H9 (cell line): ENCODE data around the gene KREMEN1. TPM values are rescaled to one million over a fixed set of nuclear protein-coding genes. Genes with fewer than 3 reads are reported as not detected.

Experiments used
- DNase-seq: peaks from one replicate; pipeline ENCODE4 v3.0.0-alpha.2; 2017
- H2AFZ ChIP-seq: one replicate; pipeline ENCODE4 v1.6.1; 2013; ENCODE audit warnings: mild to moderate bottlenecking, low read length, control low read depth, moderate library complexity
- H2AK5ac ChIP-seq: 2 replicates; pipeline ENCODE4 v1.6.1; 2013; ENCODE audit warnings: low read length, control low read depth, mixed read lengths; ENCODE audit not compliant: insufficient read length
- H2BK120ac ChIP-seq: one replicate; pipeline ENCODE4 v1.6.1; 2013; ENCODE audit warnings: low read depth, mild to moderate bottlenecking, low read length, control low read depth, inconsistent platforms; ENCODE audit not compliant: poor library complexity, severe bottlenecking
- H2BK12ac ChIP-seq: 2 replicates; pipeline ENCODE4 v1.6.1; 2013; ENCODE audit warnings: low read length, control low read depth, mixed read lengths, low read depth; ENCODE audit not compliant: insufficient read length
- H2BK15ac ChIP-seq: 2 replicates; pipeline ENCODE4 v1.6.1; 2013; ENCODE audit warnings: low read depth, low read length, control low read depth
- H2BK20ac ChIP-seq: one replicate; pipeline ENCODE4 v1.6.1; 2013; ENCODE audit warnings: low read depth, mild to moderate bottlenecking, low read length, control low read depth, inconsistent platforms; ENCODE audit not compliant: poor library complexity, severe bottlenecking
- H2BK5ac ChIP-seq: 2 replicates; pipeline ENCODE4 v1.6.1; 2013; ENCODE audit warnings: low read length, control low read depth, mixed read lengths; ENCODE audit not compliant: insufficient read length
- H3K14ac ChIP-seq: 2 replicates; pipeline ENCODE4 v1.6.1; 2013; ENCODE audit warnings: low read length, control low read depth; ENCODE audit not compliant: insufficient read depth
- H3K18ac ChIP-seq: 2 replicates; pipeline ENCODE4 v1.6.1; 2013; ENCODE audit warnings: low read depth, mild to moderate bottlenecking, mixed read lengths, low read length, control low read depth; ENCODE audit not compliant: insufficient read length
- H3K23ac ChIP-seq: 2 replicates; pipeline ENCODE4 v1.6.1; 2013; ENCODE audit warnings: low read length, control low read depth, mixed read lengths, low read depth; ENCODE audit not compliant: insufficient read length
- H3K23me2 ChIP-seq: 2 replicates; pipeline ENCODE4 v1.6.1; 2013; ENCODE audit warnings: low read depth, mild to moderate bottlenecking, mixed read lengths, low read length, control low read depth; ENCODE audit not compliant: insufficient read length, poor library complexity, severe bottlenecking
- H3K27ac ChIP-seq: 2 replicates; pipeline ENCODE4 v1.5.1; 2013; ENCODE audit warnings: low read length, control low read depth, mixed read lengths, low read depth; ENCODE audit not compliant: insufficient read length
- H3K27me3 ChIP-seq: 2 replicates; pipeline ENCODE4 v1.6.1; 2013; ENCODE audit warnings: low read length, control low read depth, inconsistent platforms; ENCODE audit not compliant: insufficient read depth
- H3K4ac ChIP-seq: 2 replicates; pipeline ENCODE4 v1.6.1; 2013; ENCODE audit warnings: low read depth, mild to moderate bottlenecking, control low read depth, inconsistent platforms, low read length, moderate library complexity
- H3K4me1 ChIP-seq: 2 replicates; pipeline ENCODE4 v1.6.1; 2013; ENCODE audit warnings: low read length, control low read depth, inconsistent platforms; ENCODE audit not compliant: insufficient read depth
- H3K4me2 ChIP-seq: 2 replicates; pipeline ENCODE4 v1.6.1; 2013; ENCODE audit warnings: low read length, control low read depth, mixed read lengths; ENCODE audit not compliant: insufficient read length, insufficient read depth
- H3K56ac ChIP-seq: 2 replicates; pipeline ENCODE4 v1.6.1; 2013; ENCODE audit warnings: low read depth, mild to moderate bottlenecking, mixed read lengths, low read length, control low read depth; ENCODE audit not compliant: insufficient read length
- H3K79me1 ChIP-seq: 2 replicates; pipeline ENCODE4 v1.6.1; 2013; ENCODE audit warnings: low read depth, mild to moderate bottlenecking, moderate library complexity, low read length, control low read depth, inconsistent platforms; ENCODE audit not compliant: insufficient read depth, poor library complexity, severe bottlenecking
- H3K79me2 ChIP-seq: 2 replicates; pipeline ENCODE4 v1.6.1; 2013; ENCODE audit warnings: low read length, control low read depth, inconsistent platforms; ENCODE audit not compliant: insufficient read depth
- H3K9ac ChIP-seq: 2 replicates; pipeline ENCODE4 v1.6.1; 2013; ENCODE audit warnings: low read length, control low read depth, mixed read lengths; ENCODE audit not compliant: insufficient read length; ENCODE audit errors: extremely low read depth
- H3K9me3 ChIP-seq: one replicate; pipeline ENCODE4 v1.6.1; 2013; ENCODE audit warnings: low read depth, low read length, inconsistent platforms; ENCODE audit not compliant: control insufficient read depth
- H3T11ph ChIP-seq: one replicate; pipeline ENCODE4 v1.6.1; 2013; ENCODE audit warnings: mild to moderate bottlenecking, low read length, control low read depth, inconsistent platforms
- H4K20me1 ChIP-seq: one replicate; pipeline ENCODE4 v1.6.1; 2013; ENCODE audit not compliant: control insufficient read depth, insufficient read length, insufficient read depth
- H4K5ac ChIP-seq: 2 replicates; pipeline ENCODE4 v1.6.1; 2013; ENCODE audit warnings: low read depth, mild to moderate bottlenecking, mixed read lengths, low read length, control low read depth; ENCODE audit not compliant: insufficient read length
- H4K8ac ChIP-seq: replicated peaks from 2 replicates; pipeline ENCODE4 v1.6.1; 2013; ENCODE audit warnings: low read length, control low read depth, mixed read lengths, low read depth; ENCODE audit not compliant: insufficient read length
- H4K91ac ChIP-seq: 2 replicates; pipeline ENCODE4 v1.6.1; 2013; ENCODE audit warnings: low read depth, mild to moderate bottlenecking, moderate library complexity, mixed read lengths, low read length, control low read depth; ENCODE audit not compliant: insufficient read length
- H3K27ac Mint-ChIP-seq, 3 experiments: 2 replicates in 2 of 3; 3 replicates in 1 of 3; pipeline ENCODE4 v1.8.0; 2020 to 2021; ENCODE audit warnings: mixed read lengths in 3 of 3, mild to moderate bottlenecking in 1 of 3, moderate library complexity in 1 of 3
- H3K27me3 Mint-ChIP-seq: 2 replicates; pipeline ENCODE4 v1.8.0; 2021; ENCODE audit warnings: low read depth, mild to moderate bottlenecking, moderate library complexity, mixed read lengths
- H3K36me3 Mint-ChIP-seq, 3 experiments: 2 replicates in 2 of 3; 3 replicates in 1 of 3; pipeline ENCODE4 v1.8.0; 2020 to 2021; ENCODE audit warnings: low read depth in 3 of 3, mixed read lengths in 3 of 3; ENCODE audit not compliant: insufficient read depth in 1 of 3
- H3K4me1 Mint-ChIP-seq, 2 experiments: 2 replicates each; pipeline ENCODE4 v1.8.0; 2020; ENCODE audit warnings: mixed read lengths in 2 of 2
- H3K4me3 Mint-ChIP-seq, 2 experiments: 2 replicates in 1 of 2; 3 replicates in 1 of 2; pipeline ENCODE4 v1.8.0; 2020 to 2021; ENCODE audit warnings: mild to moderate bottlenecking in 2 of 2, mixed read lengths in 2 of 2, moderate library complexity in 1 of 2
- H3K9me3 Mint-ChIP-seq, 2 experiments: 2 replicates in 1 of 2; 3 replicates in 1 of 2; pipeline ENCODE4 v1.8.0; 2020; ENCODE audit warnings: mild to moderate bottlenecking in 2 of 2, mixed read lengths in 2 of 2, moderate library complexity in 1 of 2
- WGBS: extraction: QIAGEN DNeasy Blood & Tissue Kit; methylation state at CpG from one replicate; pipeline ENCODE4 v1.1.7; 2013; ENCODE audit warnings: missing lambda C conversion rate, low lambda C conversion rate, mixed read lengths; ENCODE audit not compliant: insufficient read length; ENCODE audit errors: extremely low coverage; 5-methylcytosine and 5-hydroxymethylcytosine counted together
- total RNA-seq: library from RNA; stranded (reverse); gene quantifications from 2 replicates; pipeline ENCODE4 v1.2.1, GENCODE V29; 2021
- TF ChIP-seq, protein P1 (sequence below): fragments of 200-600 bp; sonication (generic); conservative IDR thresholded peaks from 3 replicates; pipeline ENCODE4 v1.8.0; 2021; ENCODE audit warnings: antibody characterized with exemption, mild to moderate bottlenecking

Gene KREMEN1
- total RNA-seq, 1 experiment from 2014 or later: 2.4 TPM

DNA sequence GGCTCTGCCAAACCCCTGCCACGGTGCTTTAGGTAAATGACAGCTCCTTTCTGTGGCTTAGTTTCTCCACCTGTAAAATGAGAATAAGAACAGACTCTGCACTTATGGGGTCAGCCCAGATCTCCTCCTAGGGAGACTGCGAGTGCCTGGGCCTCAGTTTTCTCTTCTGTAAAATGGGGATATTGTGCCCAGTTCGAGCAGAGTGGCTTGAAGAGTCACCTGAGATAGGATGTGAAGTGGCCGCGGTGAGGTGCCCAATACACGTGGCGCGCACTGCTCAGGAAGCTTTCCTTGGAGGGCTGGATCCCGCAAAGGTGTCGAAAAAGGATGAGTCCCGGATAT, 132.4 kb downstream of the KREMEN1 start:
- peaks cover 27 to 38% of the 10 kb centered on the region in 2 experiments for H3K4me1 Mint-ChIP-seq
- no peak for DNase-seq
- no peak overlapping the region for H2AFZ ChIP-seq

More for the DNA sequence above, 132.4 kb downstream of the KREMEN1 start:
- no peak overlapping the region for H3K9ac ChIP-seq
- H3K4me3 Mint-ChIP-seq: peak overlapping the region; percentile 64 to 82
- no peak overlapping the region for H3K56ac ChIP-seq
- H4K91ac ChIP-seq: no peak overlapping the region
- TF ChIP-seq, protein P1, sequence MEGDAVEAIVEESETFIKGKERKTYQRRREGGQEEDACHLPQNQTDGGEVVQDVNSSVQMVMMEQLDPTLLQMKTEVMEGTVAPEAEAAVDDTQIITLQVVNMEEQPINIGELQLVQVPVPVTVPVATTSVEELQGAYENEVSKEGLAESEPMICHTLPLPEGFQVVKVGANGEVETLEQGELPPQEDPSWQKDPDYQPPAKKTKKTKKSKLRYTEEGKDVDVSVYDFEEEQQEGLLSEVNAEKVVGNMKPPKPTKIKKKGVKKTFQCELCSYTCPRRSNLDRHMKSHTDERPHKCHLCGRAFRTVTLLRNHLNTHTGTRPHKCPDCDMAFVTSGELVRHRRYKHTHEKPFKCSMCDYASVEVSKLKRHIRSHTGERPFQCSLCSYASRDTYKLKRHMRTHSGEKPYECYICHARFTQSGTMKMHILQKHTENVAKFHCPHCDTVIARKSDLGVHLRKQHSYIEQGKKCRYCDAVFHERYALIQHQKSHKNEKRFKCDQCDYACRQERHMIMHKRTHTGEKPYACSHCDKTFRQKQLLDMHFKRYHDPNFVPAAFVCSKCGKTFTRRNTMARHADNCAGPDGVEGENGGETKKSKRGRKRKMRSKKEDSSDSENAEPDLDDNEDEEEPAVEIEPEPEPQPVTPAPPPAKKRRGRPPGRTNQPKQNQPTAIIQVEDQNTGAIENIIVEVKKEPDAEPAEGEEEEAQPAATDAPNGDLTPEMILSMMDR: no peak
- no peak overlapping the region for H2BK5ac ChIP-seq
- H3K9me3 ChIP-seq: no peaks in the 10 kb centered on the region
- H3K18ac ChIP-seq: no peak overlapping the region
- WGBS: no CpG with 5 or more reads among the region's 11 CpGs
- H3K4me2 ChIP-seq: peak overlapping the region; percentile 12
- H2AK5ac ChIP-seq: no peak overlapping the region
- no peak overlapping the region for H3K27ac ChIP-seq
- no peak overlapping the region for H3T11ph ChIP-seq
- no peak overlapping the region for H2BK120ac ChIP-seq
- no peak overlapping the region for H3K27ac Mint-ChIP-seq
- H4K5ac ChIP-seq: no peak overlapping the region
- H2BK15ac ChIP-seq: no peak overlapping the region
- no peaks in the 10 kb centered on the region for H4K20me1 ChIP-seq
- no peak overlapping the region for H3K14ac ChIP-seq
- no peaks in the 10 kb centered on the region for H3K79me2 ChIP-seq
- peaks cover 4% of the 10 kb centered on the region for H3K23me2 ChIP-seq
- H3K9me3 Mint-ChIP-seq: no peaks in the 10 kb centered on the region; a peak in 1 of 5 replicates
- H3K4ac ChIP-seq: no peak overlapping the region
- H4K8ac ChIP-seq: no peak overlapping the region
- no peak overlapping the region for H2BK20ac ChIP-seq
- H3K27me3 ChIP-seq: no peaks in the 10 kb centered on the region
- no peak overlapping the region for H2BK12ac ChIP-seq
- peaks cover 24% of the 10 kb centered on the region for H3K27me3 Mint-ChIP-seq
- no peaks in the 10 kb centered on the region; the same call in 1 of the 2 replicates for H3K4me1 ChIP-seq
- H3K36me3 Mint-ChIP-seq: no peaks in the 10 kb centered on the region; a peak in 1 of 7 replicates
- H3K23ac ChIP-seq: no peak overlapping the region
- H3K79me1 ChIP-seq: no peaks in the 10 kb centered on the region
